ENCODE data around the gene WDR55. TPM values are rescaled to one million over a fixed set of nuclear protein-coding genes. Genes with fewer than 3 reads are reported as not detected.
"Not testable (repeated sequence)": the region's sequence is repeated elsewhere in the genome, so short reads cannot be mapped to it uniquely, and the experiment has no call there.

The WDR55 gene
- polyA plus RNA-seq, 1 of the 3 experiments (the other 2 are of a cell fraction): 28.3 TPM

DNA sequence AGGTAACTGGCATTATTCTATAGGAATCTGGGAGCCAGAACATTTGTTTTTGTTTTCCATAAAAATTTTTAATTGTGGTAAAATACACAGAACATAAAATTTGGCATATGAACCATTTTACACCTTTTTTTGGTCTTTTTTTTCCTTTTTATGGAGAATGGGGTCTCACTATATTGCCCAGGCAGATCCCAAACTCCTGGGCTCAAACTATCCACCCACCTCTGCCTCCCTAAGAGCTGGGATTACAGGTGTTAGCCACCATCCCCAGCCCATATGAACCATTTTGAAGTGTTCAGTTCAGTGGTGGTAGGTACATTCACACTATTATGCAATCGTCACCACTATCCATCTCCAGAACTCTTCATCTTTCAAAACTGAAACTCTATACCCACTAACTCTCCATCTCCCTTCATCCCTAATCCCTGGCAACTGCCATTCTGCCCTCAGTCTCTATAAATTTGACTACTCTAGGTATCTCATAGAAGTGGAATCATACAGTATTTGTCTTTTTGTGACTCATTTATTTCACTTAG is 48.9 kb downstream of the WDR55 start:
- H3K36me3 ChIP-seq (replicated peaks in 1 of 2; ENCODE audit: control insufficient read depth in 1 of 2, insufficient read depth in 2 of 2, low read length in 1 of 2): no peaks in the 10 kb centered on the region
- H3K4me1 ChIP-seq (ENCODE audit: control insufficient read depth in 1 of 2, insufficient read depth in 2 of 2, low read depth in 1 of 2, low read length in 1 of 2): peaks cover 0 to 3% of the 10 kb centered on the region in 2 experiments; a peak in 1 of 4 replicates
- no peak overlapping the region for H3K4me2 ChIP-seq
- no peak overlapping the region for H3K27ac ChIP-seq (ENCODE audit: low read depth in 2 of 2, low read length in 1 of 2)
- WGBS (ENCODE audit: low lambda C conversion rate): 86% methylated on average over 1 of the region's 1 CpG
- POLR2A ChIA-PET: no interaction called here
- TF ChIP-seq SIN3A (IDR thresholded peaks at IDR 0.05; ENCODE audit: borderline replicate concordance, low read depth, low read length) (no peak), SMC3 (IDR thresholded peaks at IDR 0.05; ENCODE audit: low read depth, low read length) (no peak), RFX5 (IDR thresholded peaks at IDR 0.05; ENCODE audit: low read length) (no peak), EZH2phosphoT487 (IDR thresholded peaks at IDR 0.05; ENCODE audit: borderline replicate concordance, low read depth) (no peak)
- TF ChIP-seq, protein P1, sequence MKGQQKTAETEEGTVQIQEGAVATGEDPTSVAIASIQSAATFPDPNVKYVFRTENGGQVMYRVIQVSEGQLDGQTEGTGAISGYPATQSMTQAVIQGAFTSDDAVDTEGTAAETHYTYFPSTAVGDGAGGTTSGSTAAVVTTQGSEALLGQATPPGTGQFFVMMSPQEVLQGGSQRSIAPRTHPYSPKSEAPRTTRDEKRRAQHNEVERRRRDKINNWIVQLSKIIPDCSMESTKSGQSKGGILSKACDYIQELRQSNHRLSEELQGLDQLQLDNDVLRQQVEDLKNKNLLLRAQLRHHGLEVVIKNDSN (IDR thresholded peaks at IDR 0.05; ENCODE audit: borderline replicate concordance, low read depth): no peak
- TF ChIP-seq, protein P2, sequence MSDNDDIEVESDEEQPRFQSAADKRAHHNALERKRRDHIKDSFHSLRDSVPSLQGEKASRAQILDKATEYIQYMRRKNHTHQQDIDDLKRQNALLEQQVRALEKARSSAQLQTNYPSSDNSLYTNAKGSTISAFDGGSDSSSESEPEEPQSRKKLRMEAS (IDR thresholded peaks at IDR 0.05; ENCODE audit: low read depth): no peak
- H2AFZ ChIP-seq (ENCODE audit: low read depth): no peak overlapping the region
- no peaks in the 10 kb centered on the region for H3K9me3 ChIP-seq
- CTCF ChIA-PET: no interaction called here
- no peak overlapping the region for H3K4me3 ChIP-seq (ENCODE audit: low read depth in 2 of 2, low read length in 1 of 2)
- no peak overlapping the region for H3K9ac ChIP-seq
- H4K20me1 ChIP-seq (ENCODE audit: insufficient read depth): no peaks in the 10 kb centered on the region
- H3K79me2 ChIP-seq (ENCODE audit: insufficient read depth): no peaks in the 10 kb centered on the region
- peaks cover 16% of the 10 kb centered on the region for H3F3A ChIP-seq (replicated peaks; ENCODE audit: insufficient read depth)
- no peak for DNase-seq
- no peaks in the 10 kb centered on the region for H3K27me3 ChIP-seq (ENCODE audit: insufficient read depth)
- H3K9me2 ChIP-seq: no peaks in the 10 kb centered on the region

GRCh38 chr5:140716238-140716637 is 51.5 kb downstream of the WDR55 start:
- POLR2A ChIA-PET; H3K4me3 ChIP-seq (ENCODE audit: low read depth in 2 of 2, low read length in 1 of 2); H3K36me3 ChIP-seq (replicated peaks in 1 of 2; ENCODE audit: control insufficient read depth in 1 of 2, insufficient read depth in 2 of 2, low read length in 1 of 2); H3K27ac ChIP-seq (ENCODE audit: low read depth in 2 of 2, low read length in 1 of 2); H2AFZ ChIP-seq (ENCODE audit: low read depth); H3K9ac ChIP-seq; H3K79me2 ChIP-seq (ENCODE audit: insufficient read depth); H3K4me2 ChIP-seq; H3K4me1 ChIP-seq (ENCODE audit: control insufficient read depth in 1 of 2, insufficient read depth in 2 of 2, low read depth in 1 of 2, low read length in 1 of 2); H4K20me1 ChIP-seq (ENCODE audit: insufficient read depth); H3K9me2 ChIP-seq; CTCF ChIA-PET; H3K9me3 ChIP-seq; DNase-seq; H3K27me3 ChIP-seq (ENCODE audit: insufficient read depth): not testable (repeated sequence)
- WGBS (ENCODE audit: low lambda C conversion rate): 87% methylated on average over 2 of the region's 2 CpGs
- H3F3A ChIP-seq (replicated peaks; ENCODE audit: insufficient read depth): peaks cover 20% of the 10 kb centered on the region

- no peaks in the 10 kb centered on the region for H3K9me2 ChIP-seq
Observed at GRCh38 chr5:140718266-140718592, 53.5 kb downstream of the WDR55 start.

More at GRCh38 chr5:140718266-140718592, 53.5 kb downstream of the WDR55 start:
- Histone ChIP-seq H3F3A (replicated peaks; ENCODE audit: insufficient read depth) (peaks cover 9% of the 10 kb centered on the region), H3K9ac (0 out of 2 replicates have a peak overlapping the region, but pooled peaks have one; percentile 3), H3K9me3 (no peaks in the 10 kb centered on the region), H4K20me1 (ENCODE audit: insufficient read depth) (no peaks in the 10 kb centered on the region), H3K27me3 (ENCODE audit: insufficient read depth) (no peaks in the 10 kb centered on the region), H3K27ac (ENCODE audit: low read depth in 2 of 2, low read length in 1 of 2) (peak overlapping the region in 1 of 2 experiments; percentile 39; a peak in 1 of 4 replicates), H2AFZ (ENCODE audit: low read depth) (peak overlapping the region; percentile 80), H3K4me1 (ENCODE audit: control insufficient read depth in 1 of 2, insufficient read depth in 2 of 2, low read depth in 1 of 2, low read length in 1 of 2) (no peaks in the 10 kb centered on the region), H3K4me3 (ENCODE audit: low read depth in 2 of 2, low read length in 1 of 2) (no peak overlapping the region), H3K79me2 (ENCODE audit: insufficient read depth) (no peaks in the 10 kb centered on the region), H3K36me3 (replicated peaks in 1 of 2; ENCODE audit: control insufficient read depth in 1 of 2, insufficient read depth in 2 of 2, low read length in 1 of 2) (no peaks in the 10 kb centered on the region), H3K4me2 (peak overlapping the region; percentile 67)
- ChIA-PET POLR2A (no interaction called here), CTCF (interaction anchor here (1.0 to 3.0 kb wide), 4 partner anchors 20 to 358 kb away, joined by 3 to 20 read pairs (median 3); partner anchors contain the start of gene SLC4A9)
- DNase-seq: no peak
- TF ChIP-seq FOXJ3 (CRISPR knock-in tag; IDR thresholded peaks at IDR 0.05): no peak
- TF ChIP-seq FOXM1 (IDR thresholded peaks at IDR 0.05; ENCODE audit: low read depth): no peak
- TF ChIP-seq ELF1 (IDR thresholded peaks at IDR 0.05): no peak
- TF ChIP-seq CHD2 (IDR thresholded peaks at IDR 0.05; ENCODE audit: low read length, partially characterized antibody): no peak
- TF ChIP-seq, protein P3, sequence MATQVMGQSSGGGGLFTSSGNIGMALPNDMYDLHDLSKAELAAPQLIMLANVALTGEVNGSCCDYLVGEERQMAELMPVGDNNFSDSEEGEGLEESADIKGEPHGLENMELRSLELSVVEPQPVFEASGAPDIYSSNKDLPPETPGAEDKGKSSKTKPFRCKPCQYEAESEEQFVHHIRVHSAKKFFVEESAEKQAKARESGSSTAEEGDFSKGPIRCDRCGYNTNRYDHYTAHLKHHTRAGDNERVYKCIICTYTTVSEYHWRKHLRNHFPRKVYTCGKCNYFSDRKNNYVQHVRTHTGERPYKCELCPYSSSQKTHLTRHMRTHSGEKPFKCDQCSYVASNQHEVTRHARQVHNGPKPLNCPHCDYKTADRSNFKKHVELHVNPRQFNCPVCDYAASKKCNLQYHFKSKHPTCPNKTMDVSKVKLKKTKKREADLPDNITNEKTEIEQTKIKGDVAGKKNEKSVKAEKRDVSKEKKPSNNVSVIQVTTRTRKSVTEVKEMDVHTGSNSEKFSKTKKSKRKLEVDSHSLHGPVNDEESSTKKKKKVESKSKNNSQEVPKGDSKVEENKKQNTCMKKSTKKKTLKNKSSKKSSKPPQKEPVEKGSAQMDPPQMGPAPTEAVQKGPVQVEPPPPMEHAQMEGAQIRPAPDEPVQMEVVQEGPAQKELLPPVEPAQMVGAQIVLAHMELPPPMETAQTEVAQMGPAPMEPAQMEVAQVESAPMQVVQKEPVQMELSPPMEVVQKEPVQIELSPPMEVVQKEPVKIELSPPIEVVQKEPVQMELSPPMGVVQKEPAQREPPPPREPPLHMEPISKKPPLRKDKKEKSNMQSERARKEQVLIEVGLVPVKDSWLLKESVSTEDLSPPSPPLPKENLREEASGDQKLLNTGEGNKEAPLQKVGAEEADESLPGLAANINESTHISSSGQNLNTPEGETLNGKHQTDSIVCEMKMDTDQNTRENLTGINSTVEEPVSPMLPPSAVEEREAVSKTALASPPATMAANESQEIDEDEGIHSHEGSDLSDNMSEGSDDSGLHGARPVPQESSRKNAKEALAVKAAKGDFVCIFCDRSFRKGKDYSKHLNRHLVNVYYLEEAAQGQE (IDR thresholded peaks at IDR 0.05; ENCODE audit: low read depth, low read length): no peak
- TF ChIP-seq POLR2AphosphoS5 (IDR thresholded peaks at IDR 0.05; ENCODE audit: low read depth, low read length): no peak
- no peak for TF ChIP-seq CTCF (IDR thresholded peaks at IDR 0.05)
- no peak for TF ChIP-seq RCOR1 (IDR thresholded peaks at IDR 0.05; ENCODE audit: low read length)
- no peak for TF ChIP-seq MEF2A (IDR thresholded peaks at IDR 0.05; ENCODE audit: borderline replicate concordance, low read depth)
- WGBS (ENCODE audit: low lambda C conversion rate): 72% methylated on average over 7 of the region's 7 CpGs

Data from SK-N-SH (cell line).